Measurements from ENCODE around the gene ABCA7. TPM values are rescaled to one million over a fixed set of nuclear protein-coding genes. Genes with fewer than 3 reads are reported as not detected.

ABCA7 gene
- total RNA-seq, 6 experiments from 2014 or later = 4.8 to 14.6 (median 9.1) TPM

GRCh38 chr19:1105873-1106840 is 66.2 kb downstream of the ABCA7 start:
- H3K9me3 ChIP-seq = no peaks in the 10 kb centered on the region
- ATAC-seq = no peak
- H3K4me3 ChIP-seq = no peak overlapping the region
- H3K36me3 ChIP-seq = peaks cover 0 to 32% (median 14%) of the 10 kb centered on the region in 4 donors
- intact Hi-C loops (cut with DNase I) = no loop called here
- H3K27me3 ChIP-seq = no peaks in the 10 kb centered on the region
- DNase-seq = no peak
- H3K4me1 ChIP-seq = peaks cover 2 to 30% (median 14%) of the 10 kb centered on the region in 4 donors
- no peak for TF ChIP-seq POLR2A (IDR thresholded peaks at IDR 0.05)
- TF ChIP-seq, protein P1, sequence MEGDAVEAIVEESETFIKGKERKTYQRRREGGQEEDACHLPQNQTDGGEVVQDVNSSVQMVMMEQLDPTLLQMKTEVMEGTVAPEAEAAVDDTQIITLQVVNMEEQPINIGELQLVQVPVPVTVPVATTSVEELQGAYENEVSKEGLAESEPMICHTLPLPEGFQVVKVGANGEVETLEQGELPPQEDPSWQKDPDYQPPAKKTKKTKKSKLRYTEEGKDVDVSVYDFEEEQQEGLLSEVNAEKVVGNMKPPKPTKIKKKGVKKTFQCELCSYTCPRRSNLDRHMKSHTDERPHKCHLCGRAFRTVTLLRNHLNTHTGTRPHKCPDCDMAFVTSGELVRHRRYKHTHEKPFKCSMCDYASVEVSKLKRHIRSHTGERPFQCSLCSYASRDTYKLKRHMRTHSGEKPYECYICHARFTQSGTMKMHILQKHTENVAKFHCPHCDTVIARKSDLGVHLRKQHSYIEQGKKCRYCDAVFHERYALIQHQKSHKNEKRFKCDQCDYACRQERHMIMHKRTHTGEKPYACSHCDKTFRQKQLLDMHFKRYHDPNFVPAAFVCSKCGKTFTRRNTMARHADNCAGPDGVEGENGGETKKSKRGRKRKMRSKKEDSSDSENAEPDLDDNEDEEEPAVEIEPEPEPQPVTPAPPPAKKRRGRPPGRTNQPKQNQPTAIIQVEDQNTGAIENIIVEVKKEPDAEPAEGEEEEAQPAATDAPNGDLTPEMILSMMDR (IDR thresholded peaks at IDR 0.05) = no peak
- no CpG with 5 or more reads among the region's 32 CpGs for WGBS (ENCODE audit: insufficient coverage, low coverage, low lambda C conversion rate, missing lambda C conversion rate)
- H3K27ac ChIP-seq = no peak overlapping the region

DNA sequence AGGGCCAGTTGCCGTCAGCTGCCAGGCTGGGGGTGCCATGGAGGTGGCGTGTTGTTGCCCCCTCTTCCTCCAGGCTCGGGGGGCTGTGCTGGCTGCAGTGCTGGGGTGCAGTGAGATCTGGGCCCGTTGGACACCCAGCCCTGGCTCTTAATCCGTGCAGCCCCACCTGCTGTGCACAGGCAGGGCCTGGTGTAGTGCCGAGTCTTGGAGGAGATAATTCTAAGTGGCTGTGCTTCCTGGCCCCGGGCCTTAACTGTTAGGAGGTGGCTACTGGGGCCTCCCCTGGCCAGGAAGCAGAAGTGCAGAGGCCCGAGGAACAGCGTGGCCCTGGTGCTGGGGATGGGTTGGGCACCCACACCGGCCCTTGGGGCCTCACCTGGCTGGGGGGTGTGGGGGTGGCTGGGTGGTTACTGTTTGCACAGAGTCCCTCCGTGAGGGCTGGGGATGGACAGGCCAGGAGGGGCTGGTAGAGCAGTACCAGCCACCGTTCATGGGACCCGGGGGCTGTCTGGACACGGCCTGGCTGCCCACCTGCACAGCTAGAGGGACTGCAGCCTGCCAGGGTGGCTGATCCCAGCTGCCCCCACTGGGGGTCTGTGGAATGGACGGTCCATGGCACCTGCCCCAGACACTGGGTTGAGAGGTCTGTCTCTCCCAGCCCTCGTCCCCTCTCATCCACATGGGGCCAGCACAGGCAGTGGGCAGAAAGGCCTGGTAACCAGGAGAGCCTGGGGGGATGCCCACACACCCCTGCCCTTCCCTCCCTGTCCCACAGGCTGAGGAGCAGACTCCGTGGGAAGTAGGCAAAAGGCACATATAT is 67.1 kb downstream of the ABCA7 start:
- no peak for ATAC-seq
- WGBS (ENCODE audit: insufficient coverage, low coverage, low lambda C conversion rate, missing lambda C conversion rate) = 65% methylated on average over 2 of the region's 17 CpGs
- Histone ChIP-seq H3K27ac (no peak overlapping the region), H3K4me3 (no peak overlapping the region), H3K36me3 (peaks cover 0 to 36% (median 17%) of the 10 kb centered on the region in 4 donors), H3K9me3 (no peaks in the 10 kb centered on the region), H3K4me1 (peaks cover 2 to 21% (median 10%) of the 10 kb centered on the region in 4 donors), H3K27me3 (no peaks in the 10 kb centered on the region)
- no peak for DNase-seq
- TF ChIP-seq, protein P1 (IDR thresholded peaks at IDR 0.05) = peak in 1 of 4 donors; percentile 6
- no peak for TF ChIP-seq POLR2A (IDR thresholded peaks at IDR 0.05)
- intact Hi-C loops (cut with DNase I) = no loop called here

DNA sequence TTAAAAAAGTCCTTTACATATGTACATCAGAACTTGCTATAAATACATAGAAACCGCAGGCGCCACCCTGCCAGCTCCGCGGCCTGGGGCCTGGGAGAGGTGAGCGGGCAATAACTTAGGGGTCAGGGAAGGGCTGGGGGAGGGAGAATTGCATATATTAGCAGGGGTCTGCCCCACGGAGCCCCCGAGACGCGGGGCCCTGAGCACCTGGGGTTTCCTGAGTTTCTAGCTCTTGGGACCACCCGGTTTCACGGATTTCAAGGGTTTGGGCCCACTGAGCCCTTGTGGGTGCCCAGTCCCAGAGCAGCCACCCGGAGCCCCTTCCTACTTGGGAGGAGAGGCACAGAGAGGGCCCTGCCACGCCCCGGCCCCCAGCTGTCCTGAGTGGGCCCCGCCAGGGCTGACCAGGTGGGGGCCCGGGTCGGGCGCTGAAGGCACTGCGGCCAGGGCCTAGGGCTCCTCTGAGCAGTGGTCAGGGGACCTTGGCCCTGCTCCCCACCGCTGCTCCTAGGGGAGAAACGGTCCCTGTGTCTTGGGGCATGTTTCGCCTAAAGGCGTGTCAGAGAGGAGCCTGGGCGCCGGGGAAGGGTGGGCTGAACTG is 67.9 kb downstream of the ABCA7 start:
- H3K4me1 ChIP-seq = peaks cover 2 to 14% (median 5%) of the 10 kb centered on the region in 4 donors
- WGBS (ENCODE audit: insufficient coverage, low coverage, low lambda C conversion rate, missing lambda C conversion rate) = 85% methylated on average over 6 of the region's 25 CpGs
- no peaks in the 10 kb centered on the region for H3K27me3 ChIP-seq
- ATAC-seq (no peak), DNase-seq (no peak)
- intact Hi-C loops (cut with DNase I) = no loop called here
- H3K27ac ChIP-seq = no peak overlapping the region
- H3K9me3 ChIP-seq = no peaks in the 10 kb centered on the region
- peaks cover 3 to 43% (median 18%) of the 10 kb centered on the region in 4 donors for H3K36me3 ChIP-seq
- TF ChIP-seq, protein P1 (IDR thresholded peaks at IDR 0.05) = no peak
- TF ChIP-seq POLR2A (IDR thresholded peaks at IDR 0.05) = no peak
- no peak overlapping the region for H3K4me3 ChIP-seq

- H3K27ac ChIP-seq = no peak overlapping the region
- ATAC-seq (no peak), DNase-seq (no peak)
- intact Hi-C loops (cut with DNase I) = no loop called here
- no peak for TF ChIP-seq POLR2A (IDR thresholded peaks at IDR 0.05)
- TF ChIP-seq, protein P1 (IDR thresholded peaks at IDR 0.05) = no peak
- H3K4me1 ChIP-seq = peaks cover 0 to 10% (median under 1%) of the 10 kb centered on the region in 4 donors
- no peaks in the 10 kb centered on the region for H3K9me3 ChIP-seq
- WGBS (ENCODE audit: insufficient coverage, low coverage, low lambda C conversion rate, missing lambda C conversion rate) = no CpG with 5 or more reads among the region's 89 CpGs
- peaks cover 3 to 43% (median 18%) of the 10 kb centered on the region in 4 donors for H3K36me3 ChIP-seq
- H3K4me3 ChIP-seq = no peak overlapping the region
- no peaks in the 10 kb centered on the region for H3K27me3 ChIP-seq
Measured at GRCh38 chr19:1108291-1109031, 68.6 kb downstream of the ABCA7 start.

Data from right lobe of liver (tissue), 6 donors.